Esophagus muscularis mucosa (tissue), 4 donors: ENCODE results near the gene GALNT18. TPM values are rescaled to one million over a fixed set of nuclear protein-coding genes. Genes with fewer than 3 reads are reported as not detected.
"Not testable (repeated sequence)": the region's sequence is repeated elsewhere in the genome, so short reads cannot be mapped to it uniquely, and the experiment has no call there.

ENCODE experiments used
- DNase-seq: peaks from one replicate; pipeline ENCODE4 v3.0.0-alpha.2; 2017; ENCODE audit errors: extremely low spot score
- H3K27ac ChIP-seq, 4 donors: fragments of 200-600 bp; sonication (generic); replicated peaks in 1 of 4; 1 replicate in 3 of 4; 2 replicates in 1 of 4; pipeline ENCODE4 v1.5.1; 2016 to 2019; ENCODE audit warnings: mild to moderate bottlenecking in 1 of 4
- H3K27me3 ChIP-seq, 4 donors: fragments of 200-600 bp; sonication (generic); one replicate each; pipeline versions ENCODE4 v1.5.1 to v1.6.0; 2016 to 2019
- H3K36me3 ChIP-seq, 4 donors: fragments of 200-600 bp; sonication (generic); one replicate each; pipeline ENCODE4 v1.5.1; 2016 to 2019
- H3K4me1 ChIP-seq, 4 donors: fragments of 200-600 bp; sonication (generic); one replicate each; pipeline ENCODE4 v1.5.1; 2016 to 2019
- H3K4me3 ChIP-seq, 4 donors: fragments of 200-600 bp; sonication (generic); 1 replicate in 2 of 4; 2 replicates in 2 of 4; pipeline ENCODE4 v1.5.1; 2016 to 2019; ENCODE audit warnings: mild to moderate bottlenecking in 4 of 4, moderate library complexity in 1 of 4
- H3K9me3 ChIP-seq, 4 donors: fragments of 200-600 bp; sonication (generic); 1 replicate in 3 of 4; 2 replicates in 1 of 4; pipeline ENCODE4 v1.5.1; 2016 to 2019
- CTCF ChIP-seq, 3 experiments: fragments of 200-600 bp in 2 of 3; fragments of 450-650 bp in 1 of 3; sonication (generic) in 2 of 3; IDR thresholded peaks; one replicate each; pipeline ENCODE4 v1.5.1; 2017 to 2019; ENCODE audit warnings: antibody characterized with exemption in 3 of 3, mild to moderate bottlenecking in 2 of 3, moderate library complexity in 1 of 3
- EP300 ChIP-seq: sonication (generic); formaldehyde crosslinking; IDR thresholded peaks from one replicate; pipeline ENCODE4 v1.6.1; 2017; ENCODE audit warnings: antibody characterized with exemption
- POLR2A ChIP-seq: fragments of 450-650 bp; IDR thresholded peaks from one replicate; pipeline ENCODE4 v1.6.1; 2017; ENCODE audit warnings: antibody characterized with exemption, moderate library complexity, mild to moderate bottlenecking, low read depth
- POLR2AphosphoS5 ChIP-seq, 2 donors: sonication (generic); formaldehyde crosslinking; IDR thresholded peaks; one replicate each; pipeline ENCODE4 v1.6.1; 2017; ENCODE audit warnings: antibody characterized with exemption in 2 of 2
- WGBS: methylation state at CpG from one replicate; pipeline ENCODE4 v1.1.5; 2018; 5-methylcytosine and 5-hydroxymethylcytosine counted together
- intact Hi-C: fragments of 100-400 bp; cut with DNase I; formaldehyde crosslinking; loops from one replicate; pipeline ENCODE4 v1.15.1; 2023
- total RNA-seq, 4 donors: library from RNA; depleted of rRNA; stranded (reverse); fragments of >200 nt; gene quantifications; one replicate each; pipeline versions ENCODE4 v1.1.0 to v1.2.1, GENCODE V29; 2016

The GALNT18 gene
- total RNA-seq, 4 donors from 2014 or later, result 29.1 to 67.0 (median 49.3) TPM

GRCh38 chr11:11363674-11364073, 258.1 kb downstream of the GALNT18 start:
- no peaks in the 10 kb centered on the region for H3K4me1 ChIP-seq
- no peak overlapping the region for H3K4me3 ChIP-seq
- H3K27ac ChIP-seq, result no peak overlapping the region
- H3K27me3 ChIP-seq, result no peaks in the 10 kb centered on the region
- H3K9me3 ChIP-seq, result no peaks in the 10 kb centered on the region
- intact Hi-C loops, result no loop called here
- no peak for TF ChIP-seq CTCF (IDR thresholded peaks at IDR 0.05)
- no peak for TF ChIP-seq POLR2AphosphoS5 (IDR thresholded peaks at IDR 0.05)
- no peak for TF ChIP-seq POLR2A
- TF ChIP-seq EP300, result no peak
- no peak for DNase-seq
- peaks cover 0 to 9% (median 2%) of the 10 kb centered on the region in 4 donors for H3K36me3 ChIP-seq

GRCh38 chr11:11359611-11360010, 262.2 kb downstream of the GALNT18 start:
- Histone ChIP-seq H3K27ac (no peak overlapping the region), H3K9me3 (no peaks in the 10 kb centered on the region), H3K27me3 (no peaks in the 10 kb centered on the region), H3K36me3 (peaks cover 0 to 5% (median 0%) of the 10 kb centered on the region in 4 donors), H3K4me3 (no peak overlapping the region), H3K4me1 (no peaks in the 10 kb centered on the region)
- 79% methylated on average over 3 of the region's 3 CpGs for WGBS
- no peak for DNase-seq
- TF ChIP-seq POLR2AphosphoS5 (IDR thresholded peaks at IDR 0.05), result no peak
- TF ChIP-seq EP300, result no peak
- no peak for TF ChIP-seq POLR2A
- TF ChIP-seq CTCF (IDR thresholded peaks at IDR 0.05), result no peak
- intact Hi-C loops, result no loop called here

DNA sequence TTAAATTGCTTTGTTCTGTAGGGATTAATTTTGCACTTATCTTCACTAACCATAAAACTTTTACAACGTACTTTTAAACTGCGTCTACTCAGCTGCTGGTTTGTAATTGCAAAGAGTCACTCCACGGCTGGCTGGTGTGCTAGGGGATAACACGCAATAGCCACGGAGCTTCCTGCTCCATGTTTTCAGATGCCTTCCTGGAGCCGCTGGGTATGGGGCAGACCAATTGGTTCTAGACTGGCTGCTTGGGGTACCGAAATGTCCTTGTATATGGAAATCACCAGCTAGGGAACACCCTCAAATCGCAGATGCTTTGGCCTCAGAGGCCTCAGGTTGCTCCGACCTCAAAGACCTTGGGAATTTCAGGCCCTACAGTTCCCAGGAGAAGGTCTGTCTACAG, 265.0 kb downstream of the GALNT18 start:
- peaks cover 0 to 5% (median 0%) of the 10 kb centered on the region in 4 donors for H3K36me3 ChIP-seq
- intact Hi-C loops, result no loop called here
- no peaks in the 10 kb centered on the region for H3K27me3 ChIP-seq
- H3K4me1 ChIP-seq, result peaks cover 0 to 6% (median 0%) of the 10 kb centered on the region in 4 donors
- no peak overlapping the region for H3K27ac ChIP-seq
- H3K4me3 ChIP-seq, result no peak overlapping the region
- no peak for TF ChIP-seq POLR2AphosphoS5 (IDR thresholded peaks at IDR 0.05)
- DNase-seq, result no peak
- 94% methylated on average over 8 of the region's 9 CpGs for WGBS
- no peaks in the 10 kb centered on the region for H3K9me3 ChIP-seq

DNA sequence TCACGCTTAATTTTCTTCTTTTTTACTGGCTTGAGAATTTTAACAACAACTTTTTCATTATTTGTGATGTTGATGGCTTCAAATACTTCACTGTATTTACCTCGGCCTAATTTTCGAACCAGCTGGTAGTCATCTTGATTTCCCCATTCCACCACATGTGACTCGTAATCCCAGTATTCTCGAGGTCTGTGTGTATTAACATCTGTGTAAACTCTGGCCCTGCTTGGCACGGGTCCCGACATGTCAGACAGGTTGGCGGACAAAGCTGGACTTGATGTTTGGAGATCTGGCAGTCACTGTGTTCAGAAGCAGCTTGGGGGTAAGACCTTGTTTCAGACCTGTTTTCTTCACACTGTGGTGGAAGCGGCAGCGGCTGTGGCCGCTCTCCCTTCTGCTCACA, 268.9 kb downstream of the GALNT18 start, which contains the start of gene CSNK2A3:
Gene CSNK2A3, minus strand, starts transcription at position 373 of the 400 bp plus-strand sequence. Its CDS starts 131 bp downstream, at position 242.
- H3K27me3 ChIP-seq, H3K9me3 ChIP-seq, DNase-seq, intact Hi-C loops, H3K36me3 ChIP-seq, H3K4me3 ChIP-seq, H3K27ac ChIP-seq: not testable (repeated sequence)
- WGBS, result 70% methylated on average over 10 of the region's 11 CpGs
- peak; percentile 38 to 50 for TF ChIP-seq POLR2AphosphoS5 (IDR thresholded peaks at IDR 0.05)
- H3K4me1 ChIP-seq, result peaks cover 5 to 39% (median 27%) of the 10 kb centered on the region in 4 donors

GRCh38 chr11:11351851-11352250, 270.0 kb downstream of the GALNT18 start:
- peaks cover 5 to 46% (median 31%) of the 10 kb centered on the region in 4 donors for H3K4me1 ChIP-seq
- H3K36me3 ChIP-seq, H3K4me3 ChIP-seq, H3K9me3 ChIP-seq, intact Hi-C loops, DNase-seq, H3K27ac ChIP-seq, H3K27me3 ChIP-seq: not testable (repeated sequence)
- WGBS, result 81% methylated on average over 9 of the region's 10 CpGs

- no peaks in the 10 kb centered on the region for H3K36me3 ChIP-seq
- intact Hi-C loops, result no loop called here
- no peak for TF ChIP-seq POLR2AphosphoS5 (IDR thresholded peaks at IDR 0.05)
- no peak for TF ChIP-seq POLR2A
- no peak for TF ChIP-seq CTCF (IDR thresholded peaks at IDR 0.05)
- no peak for TF ChIP-seq EP300
- H3K4me1 ChIP-seq, result peaks cover 5 to 46% (median 32%) of the 10 kb centered on the region in 4 donors
- no peaks in the 10 kb centered on the region for H3K9me3 ChIP-seq
- H3K27ac ChIP-seq, result no peak overlapping the region
- WGBS, result 91% methylated on average over 4 of the region's 4 CpGs
- DNase-seq, result no peak
- no peaks in the 10 kb centered on the region for H3K27me3 ChIP-seq
- no peak overlapping the region for H3K4me3 ChIP-seq
Measured at GRCh38 chr11:11351042-11351586, 270.7 kb downstream of the GALNT18 start.
